Upper lobe of left lung (tissue), 4 donors: ENCODE results near the gene SACM1L.

Source experiments
- EP300 ChIP-seq, 4 donors: sonication (generic); formaldehyde crosslinking; IDR thresholded peaks; one replicate each; pipeline ENCODE4 v1.5.1; 2017; ENCODE audit warnings: antibody characterized with exemption in 4 of 4, control low read depth in 2 of 4
- POLR2A ChIP-seq, 4 donors: fragments of 450-650 bp; IDR thresholded peaks; one replicate each; pipeline ENCODE4 v1.5.1; 2016 to 2017; ENCODE audit warnings: antibody characterized with exemption in 4 of 4, mild to moderate bottlenecking in 2 of 4
- TF ChIP-seq, protein P1 (sequence below), 6 experiments: fragments of 450-650 bp in 4 of 6; fragments of 200-600 bp in 2 of 6; sonication (generic) in 2 of 6; IDR thresholded peaks; one replicate each; pipeline ENCODE4 v1.5.1; 2016 to 2019; ENCODE audit warnings: antibody characterized with exemption in 6 of 6

GRCh38 chr3:45786801-45787495, 97.8 kb downstream of the SACM1L start:
- TF ChIP-seq POLR2A (IDR thresholded peaks at IDR 0.05) = no peak
- TF ChIP-seq EP300 (IDR thresholded peaks at IDR 0.05) = no peak
- TF ChIP-seq, protein P1, sequence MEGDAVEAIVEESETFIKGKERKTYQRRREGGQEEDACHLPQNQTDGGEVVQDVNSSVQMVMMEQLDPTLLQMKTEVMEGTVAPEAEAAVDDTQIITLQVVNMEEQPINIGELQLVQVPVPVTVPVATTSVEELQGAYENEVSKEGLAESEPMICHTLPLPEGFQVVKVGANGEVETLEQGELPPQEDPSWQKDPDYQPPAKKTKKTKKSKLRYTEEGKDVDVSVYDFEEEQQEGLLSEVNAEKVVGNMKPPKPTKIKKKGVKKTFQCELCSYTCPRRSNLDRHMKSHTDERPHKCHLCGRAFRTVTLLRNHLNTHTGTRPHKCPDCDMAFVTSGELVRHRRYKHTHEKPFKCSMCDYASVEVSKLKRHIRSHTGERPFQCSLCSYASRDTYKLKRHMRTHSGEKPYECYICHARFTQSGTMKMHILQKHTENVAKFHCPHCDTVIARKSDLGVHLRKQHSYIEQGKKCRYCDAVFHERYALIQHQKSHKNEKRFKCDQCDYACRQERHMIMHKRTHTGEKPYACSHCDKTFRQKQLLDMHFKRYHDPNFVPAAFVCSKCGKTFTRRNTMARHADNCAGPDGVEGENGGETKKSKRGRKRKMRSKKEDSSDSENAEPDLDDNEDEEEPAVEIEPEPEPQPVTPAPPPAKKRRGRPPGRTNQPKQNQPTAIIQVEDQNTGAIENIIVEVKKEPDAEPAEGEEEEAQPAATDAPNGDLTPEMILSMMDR (IDR thresholded peaks at IDR 0.05) = no peak
